Neuronal stem cell (in vitro differentiated cells): Measurements from ENCODE around the gene WNT7A.

Experiments
- DNase-seq: peaks from one replicate; pipeline ENCODE4 v3.0.0-alpha.2; 2013; ENCODE audit warnings: low spot score
- H2AFZ ChIP-seq: one replicate; pipeline ENCODE4 v1.6.1; 2013; ENCODE audit warnings: mild to moderate bottlenecking, low read length, inconsistent platforms
- H2AK5ac ChIP-seq: 2 replicates; pipeline ENCODE4 v1.6.1; 2013; ENCODE audit warnings: low read depth, mild to moderate bottlenecking, inconsistent platforms, low read length, moderate library complexity, mixed read lengths
- H2BK120ac ChIP-seq: 2 replicates; pipeline ENCODE4 v1.6.1; 2013; ENCODE audit warnings: low read depth, mild to moderate bottlenecking, inconsistent platforms, low read length, moderate library complexity, mixed read lengths
- H2BK12ac ChIP-seq: one replicate; pipeline ENCODE4 v1.6.1; 2013; ENCODE audit warnings: low read length, inconsistent platforms
- H2BK15ac ChIP-seq: 2 replicates; pipeline ENCODE4 v1.6.1; 2013; ENCODE audit warnings: mild to moderate bottlenecking, low read length, inconsistent platforms, mixed read lengths
- H2BK5ac ChIP-seq: one replicate; pipeline ENCODE4 v1.6.1; 2013; ENCODE audit warnings: inconsistent platforms, mild to moderate bottlenecking, low read length, moderate library complexity
- H3K14ac ChIP-seq: one replicate; pipeline ENCODE4 v1.6.1; 2013; ENCODE audit warnings: low read length, inconsistent platforms
- H3K18ac ChIP-seq: 2 replicates; pipeline ENCODE4 v1.6.1; 2013; ENCODE audit warnings: low read length, inconsistent platforms
- H3K23ac ChIP-seq: 2 replicates; pipeline ENCODE4 v1.6.1; 2013; ENCODE audit warnings: low read depth, mild to moderate bottlenecking, mixed read lengths, low read length, inconsistent platforms; ENCODE audit not compliant: poor library complexity
- H3K27ac ChIP-seq: replicated peaks from 3 replicates; pipeline ENCODE4 v1.5.1; 2013; ENCODE audit warnings: low read length, inconsistent platforms
- H3K27me3 ChIP-seq, 3 experiments: 2 replicates each; pipeline ENCODE4 v1.6.1; 2013; ENCODE audit warnings: low read length in 3 of 3, mild to moderate bottlenecking in 2 of 3, inconsistent platforms in 1 of 3, low read depth in 1 of 3, mixed read lengths in 1 of 3, moderate library complexity in 1 of 3; ENCODE audit not compliant: control insufficient read depth in 3 of 3, insufficient read depth in 3 of 3
- H3K36me3 ChIP-seq, 2 donors: replicated peaks in 1 of 2; 2 replicates each; pipeline ENCODE4 v1.6.1; 2013; ENCODE audit warnings: low read length in 2 of 2; ENCODE audit not compliant: control insufficient read depth in 2 of 2, insufficient read depth in 2 of 2
- H3K4ac ChIP-seq: 2 replicates; pipeline ENCODE4 v1.6.1; 2013; ENCODE audit warnings: inconsistent platforms, mild to moderate bottlenecking, low read length, moderate library complexity
- H3K4me1 ChIP-seq, 2 donors: 1 replicate in 1 of 2; 2 replicates in 1 of 2; pipeline ENCODE4 v1.6.1; 2013; ENCODE audit warnings: low read length in 2 of 2, low read depth in 1 of 2; ENCODE audit not compliant: control insufficient read depth in 2 of 2, insufficient read depth in 1 of 2
- H3K4me2 ChIP-seq: one replicate; pipeline ENCODE4 v1.6.1; 2013; ENCODE audit warnings: mild to moderate bottlenecking, low read length, inconsistent platforms; ENCODE audit not compliant: insufficient read depth, poor library complexity, severe bottlenecking
- H3K4me3 ChIP-seq, 2 donors: 2 replicates each; pipeline ENCODE4 v1.5.1; 2013; ENCODE audit warnings: low read length in 2 of 2, mild to moderate bottlenecking in 2 of 2, inconsistent platforms in 1 of 2, moderate library complexity in 1 of 2
- H3K79me1 ChIP-seq: one replicate; pipeline ENCODE4 v1.6.1; 2013; ENCODE audit warnings: low read depth, mild to moderate bottlenecking, inconsistent platforms, low read length, moderate library complexity
- H3K9ac ChIP-seq: one replicate; pipeline ENCODE4 v1.6.1; 2013; ENCODE audit warnings: mild to moderate bottlenecking, low read depth, low read length, inconsistent platforms; ENCODE audit not compliant: poor library complexity
- H3K9me3 ChIP-seq, 2 donors: replicated peaks in 1 of 2; 2 replicates each; pipeline versions ENCODE3 to v1.6.1; 2013; ENCODE audit warnings: low read length in 2 of 2, mild to moderate bottlenecking in 2 of 2, inconsistent platforms in 1 of 2, low read depth in 1 of 2, mixed read lengths in 1 of 2, moderate library complexity in 1 of 2; ENCODE audit not compliant: control insufficient read depth in 2 of 2, insufficient read depth in 1 of 2
- H4K8ac ChIP-seq: one replicate; pipeline ENCODE4 v1.6.1; 2013; ENCODE audit warnings: low read depth, mild to moderate bottlenecking, inconsistent platforms, low read length, moderate library complexity
- H4K91ac ChIP-seq: one replicate; pipeline ENCODE4 v1.6.1; 2013; ENCODE audit warnings: low read length, low read depth, mild to moderate bottlenecking, inconsistent platforms; ENCODE audit not compliant: poor library complexity
- WGBS, 2 donors: extraction: QIAGEN DNeasy Blood & Tissue Kit; methylation state at CpG; one replicate each; pipeline ENCODE4 v1.1.7; 2013; ENCODE audit warnings: missing lambda C conversion rate in 2 of 2, mixed read lengths in 1 of 2; ENCODE audit not compliant: insufficient read length in 2 of 2, insufficient replicate concordance in 1 of 2; ENCODE audit errors: extremely low coverage in 2 of 2; 5-methylcytosine and 5-hydroxymethylcytosine counted together

Gene WNT7A

GRCh38 chr3:13895155-13896105, 15.6 kb upstream of the WNT7A start:
- Histone ChIP-seq H3K4ac (peak overlapping the region; percentile 31), H2BK12ac (no peak overlapping the region), H3K36me3 (no peaks in the 10 kb centered on the region), H2BK120ac (peak overlapping the region; percentile 23), H2BK15ac (peak overlapping the region; percentile 71), H3K9me3 (peaks cover 3 to 20% of the 10 kb centered on the region in 2 donors), H2AFZ (peak overlapping the region; percentile 97), H3K27ac (no peak overlapping the region), H4K8ac (peak overlapping the region; percentile 74), H2BK5ac (no peak overlapping the region), H3K79me1 (no peaks in the 10 kb centered on the region), H3K27me3 (peaks cover 0 to 27% (median 19%) of the 10 kb centered on the region in 3 experiments), H3K14ac (peak overlapping the region; percentile 72), H2AK5ac (peak overlapping the region; percentile 48), H3K4me1 (peaks cover 4 to 9% of the 10 kb centered on the region in 2 donors), H3K23ac (peak overlapping the region; percentile 74), H3K9ac (peak overlapping the region; percentile 88), H3K18ac (peak overlapping the region; percentile 88), H3K4me2 (peak overlapping the region; percentile 97), H3K4me3 (peak overlapping the region; percentile 41 to 78), H4K91ac (no peak overlapping the region)
- peak; percentile 94 for DNase-seq
- no CpG with 5 or more reads among the region's 86 CpGs for WGBS, 2 donors

DNA sequence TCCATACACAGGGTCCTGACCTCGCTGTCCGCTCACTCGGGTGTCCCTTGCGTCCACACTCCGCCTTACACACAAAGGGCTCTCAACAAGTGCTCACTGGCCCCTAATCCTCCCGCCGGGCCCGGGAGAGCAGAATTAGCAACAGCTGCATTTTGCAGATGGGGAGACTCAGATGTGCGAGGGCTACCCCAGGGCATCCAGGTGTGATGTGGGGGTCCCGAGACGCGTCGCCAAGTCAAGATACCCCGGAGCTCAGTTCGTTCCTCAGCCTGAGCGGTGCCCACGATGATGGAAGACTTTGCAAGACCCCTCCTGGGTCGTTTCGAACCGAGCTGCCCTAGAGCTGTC, 14.9 kb upstream of the WNT7A start:
- no peak overlapping the region for H2BK12ac ChIP-seq
- H4K91ac ChIP-seq, result no peak overlapping the region
- H3K9me3 ChIP-seq, result peaks cover 1 to 18% of the 10 kb centered on the region in 2 donors
- H3K9ac ChIP-seq, result peak overlapping the region; percentile 88
- peak overlapping the region; percentile 97 for H2AFZ ChIP-seq
- peak overlapping the region; percentile 31 for H3K4ac ChIP-seq
- H4K8ac ChIP-seq, result peak overlapping the region; percentile 74
- H2BK15ac ChIP-seq, result peak overlapping the region; percentile 71
- H3K27me3 ChIP-seq, result peaks cover 0 to 32% (median 19%) of the 10 kb centered on the region in 3 experiments
- no peaks in the 10 kb centered on the region for H3K36me3 ChIP-seq
- H3K4me1 ChIP-seq, result peaks cover 4 to 9% of the 10 kb centered on the region in 2 donors
- H2BK120ac ChIP-seq, result peak overlapping the region; percentile 23
- H2BK5ac ChIP-seq, result no peak overlapping the region
- peak overlapping the region; percentile 88 for H3K18ac ChIP-seq
- H3K4me3 ChIP-seq, result peak overlapping the region; percentile 41 to 78
- peak overlapping the region; percentile 48 for H2AK5ac ChIP-seq
- H3K4me2 ChIP-seq, result peak overlapping the region; percentile 97
- no peaks in the 10 kb centered on the region for H3K79me1 ChIP-seq
- H3K23ac ChIP-seq, result peak overlapping the region; percentile 74
- peak overlapping the region; percentile 72 for H3K14ac ChIP-seq
- WGBS, 2 donors, result no CpG with 5 or more reads among the region's 20 CpGs
- DNase-seq, result no peak
- H3K27ac ChIP-seq, result no peak overlapping the region

DNA sequence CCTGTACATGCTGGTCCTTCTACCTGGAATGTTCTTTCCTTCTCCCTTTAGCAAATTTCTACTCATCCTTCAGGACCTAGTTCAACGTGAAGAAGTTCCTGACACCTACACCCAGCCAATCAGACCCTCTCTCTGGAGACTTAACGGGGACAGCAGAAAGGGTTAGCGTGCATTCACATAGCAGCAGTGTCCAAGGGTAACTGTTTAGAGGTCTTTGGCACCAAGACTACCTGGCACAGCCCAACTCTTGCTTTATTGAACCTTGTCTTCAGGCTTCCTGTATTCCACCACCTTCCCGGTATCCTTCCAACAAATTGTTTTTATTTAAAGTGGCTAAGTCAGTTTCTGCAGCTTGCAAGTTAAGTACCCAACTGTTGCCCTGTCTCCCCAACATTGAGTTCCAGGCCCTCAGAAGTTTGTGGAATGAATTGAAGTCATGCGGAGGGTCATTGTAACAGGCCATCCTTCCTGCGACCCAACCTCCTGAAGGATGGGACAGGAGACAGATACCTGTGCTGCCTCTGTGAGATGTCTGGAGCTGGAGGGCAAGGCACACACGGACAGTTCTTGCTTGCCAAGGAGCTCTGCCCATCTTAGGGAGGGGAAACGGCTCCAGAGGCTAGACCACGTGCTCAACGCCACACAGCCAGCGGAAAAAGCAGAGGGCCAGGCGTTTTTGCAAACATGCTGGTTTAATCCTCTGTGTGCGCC, 14.4 kb upstream of the WNT7A start:
- Histone ChIP-seq H3K79me1 (no peaks in the 10 kb centered on the region), H3K27ac (no peak overlapping the region), H3K9ac (peak overlapping the region; percentile 88), H4K91ac (no peak overlapping the region), H3K18ac (peak overlapping the region; percentile 88), H3K23ac (no peak overlapping the region), H2AFZ (peak overlapping the region; percentile 97), H3K4me1 (peaks cover 4 to 9% of the 10 kb centered on the region in 2 donors), H2BK120ac (no peak overlapping the region), H2AK5ac (peak overlapping the region; percentile 48), H3K4me3 (no peak overlapping the region), H3K4me2 (peak overlapping the region; percentile 97), H3K4ac (no peak overlapping the region), H3K36me3 (no peaks in the 10 kb centered on the region), H3K9me3 (peaks cover 1 to 15% of the 10 kb centered on the region in 2 donors), H2BK15ac (peak overlapping the region; percentile 71), H3K14ac (peak overlapping the region; percentile 72), H2BK5ac (no peak overlapping the region), H2BK12ac (no peak overlapping the region), H3K27me3 (peaks cover 0 to 33% (median 19%) of the 10 kb centered on the region in 3 experiments), H4K8ac (peak overlapping the region; percentile 74)
- WGBS, 2 donors, result no CpG with 5 or more reads among the region's 13 CpGs
- no peak for DNase-seq

- Histone ChIP-seq H3K79me1 (no peaks in the 10 kb centered on the region), H2BK5ac (no peak overlapping the region), H3K9me3 (peaks cover 0 to 12% of the 10 kb centered on the region in 2 donors), H2AFZ (peak overlapping the region; percentile 83), H2BK120ac (no peak overlapping the region), H3K4me1 (peaks cover 4 to 9% of the 10 kb centered on the region in 2 donors), H3K14ac (no peak overlapping the region), H4K91ac (no peak overlapping the region), H3K27me3 (peaks cover 0 to 46% (median 19%) of the 10 kb centered on the region in 3 experiments), H4K8ac (no peak overlapping the region), H3K36me3 (no peaks in the 10 kb centered on the region), H3K18ac (no peak overlapping the region), H2BK15ac (no peak overlapping the region), H3K4me3 (no peak overlapping the region), H2AK5ac (no peak overlapping the region), H3K4me2 (no peak overlapping the region), H3K27ac (no peak overlapping the region), H2BK12ac (no peak overlapping the region), H3K23ac (no peak overlapping the region), H3K4ac (no peak overlapping the region), H3K9ac (no peak overlapping the region)
- WGBS, 2 donors, result no CpG with 5 or more reads among the region's 2 CpGs
- no peak for DNase-seq
Measured at GRCh38 chr3:13892304-13892703, 12.4 kb upstream of the WNT7A start.
